Sigmoid colon (tissue), 4 donors: ENCODE data around the gene KRIT1.

ENCODE experiments used
- CTCF ChIP-seq, 4 experiments: fragments of 450-650 bp in 3 of 4; fragments of 200-600 bp in 1 of 4; IDR thresholded peaks; one replicate each; pipeline ENCODE4 v1.5.1; 2016 to 2019; ENCODE audit warnings: antibody characterized with exemption in 4 of 4, mild to moderate bottlenecking in 3 of 4, moderate library complexity in 2 of 4
- POLR2A ChIP-seq, 2 donors: fragments of 450-650 bp; IDR thresholded peaks; one replicate each; pipeline ENCODE4 v1.6.1; 2016; ENCODE audit warnings: antibody characterized with exemption in 2 of 2, mild to moderate bottlenecking in 2 of 2, moderate library complexity in 2 of 2
- POLR2AphosphoS5 ChIP-seq, 4 donors: sonication (generic); formaldehyde crosslinking; IDR thresholded peaks; one replicate each; pipeline ENCODE4 v1.6.1; 2017; ENCODE audit warnings: antibody characterized with exemption in 4 of 4

GRCh38 chr7:92253251-92253650 lies 7.5 kb upstream of the KRIT1 start:
- TF ChIP-seq POLR2A (IDR thresholded peaks at IDR 0.05) (no peak), POLR2AphosphoS5 (IDR thresholded peaks at IDR 0.05) (no peak), CTCF (IDR thresholded peaks at IDR 0.05) (no peak)
